OCI-LY1 (cell line): Measurements from ENCODE around the gene SHC3.

Experiments
- H2AFZ ChIP-seq: fragments of 200-600 bp; sonication (generic), shearing (Covaris generic); 2 replicates; pipeline ENCODE4 v1.6.0; 2014; ENCODE audit warnings: antibody characterized with exemption, mild to moderate bottlenecking, low read length
- H3F3A ChIP-seq: fragments of 200-600 bp; sonication (generic), shearing (Covaris generic); 2 replicates; pipeline ENCODE4 v1.6.0; 2014; ENCODE audit warnings: mild to moderate bottlenecking, antibody characterized with exemption, low read length, moderate library complexity; ENCODE audit not compliant: insufficient read depth
- H3K27ac ChIP-seq: fragments of 200-600 bp; sonication (generic); 2 replicates; pipeline ENCODE4 v1.5.1; 2014; ENCODE audit warnings: low read length, mixed run types, mild to moderate bottlenecking, low read depth; ENCODE audit not compliant: poor library complexity, severe bottlenecking
- H3K27me3 ChIP-seq: fragments of 200-600 bp; sonication (generic); 2 replicates; pipeline ENCODE4 v1.6.0; 2014; ENCODE audit warnings: antibody characterized with exemption, mild to moderate bottlenecking, low read length, moderate library complexity; ENCODE audit not compliant: insufficient read depth
- H3K36me3 ChIP-seq: fragments of 200-600 bp; sonication (generic); 2 replicates; pipeline ENCODE4 v1.6.1; 2014; ENCODE audit warnings: mild to moderate bottlenecking, antibody characterized with exemption, low read length, moderate library complexity, mixed read lengths; ENCODE audit not compliant: insufficient read depth
- H3K4me1 ChIP-seq: fragments of 200-600 bp; sonication (generic); 2 replicates; pipeline ENCODE4 v1.5.1; 2014; ENCODE audit warnings: mild to moderate bottlenecking, low read length, moderate library complexity; ENCODE audit not compliant: insufficient read depth, severe bottlenecking
- H3K4me2 ChIP-seq: fragments of 200-600 bp; sonication (generic), shearing (Covaris generic); 2 replicates; pipeline ENCODE4 v1.6.1; 2014; ENCODE audit warnings: low read length
- H3K4me3 ChIP-seq: fragments of 200-600 bp; sonication (generic); 2 replicates; pipeline ENCODE4 v1.5.1; 2014; ENCODE audit warnings: low read length, low read depth, mild to moderate bottlenecking, mixed read lengths; ENCODE audit not compliant: poor library complexity, severe bottlenecking
- H3K79me2 ChIP-seq: fragments of 200-600 bp; shearing (Covaris generic); 2 replicates; pipeline ENCODE4 v1.6.1; 2016; ENCODE audit warnings: mixed run types, low read length, mixed read lengths; ENCODE audit not compliant: insufficient read depth
- H3K9ac ChIP-seq: fragments of 200-600 bp; sonication (generic), shearing (Covaris generic); 2 replicates; pipeline ENCODE4 v1.6.1; 2014; ENCODE audit warnings: mild to moderate bottlenecking, low read length, mixed read lengths
- H3K9me2 ChIP-seq: fragments of 200-600 bp; sonication (generic), shearing (Covaris generic); 2 replicates; pipeline ENCODE4 v1.6.1; 2014; ENCODE audit warnings: low read depth, mild to moderate bottlenecking, low read length, mixed read lengths
- H3K9me3 ChIP-seq: fragments of 200-600 bp; shearing (Covaris generic); 2 replicates; pipeline ENCODE4 v1.6.1; 2014; ENCODE audit warnings: low read length, mixed read lengths
- H4K20me1 ChIP-seq: fragments of 200-600 bp; sonication (generic), shearing (Covaris generic); 2 replicates; pipeline ENCODE4 v1.6.0; 2016; ENCODE audit warnings: mild to moderate bottlenecking, low read length; ENCODE audit not compliant: insufficient read depth
- EZH2 ChIP-seq: fragments of 200-600 bp; sonication (generic), shearing (Covaris generic); IDR thresholded peaks from 2 replicates; pipeline ENCODE4 v1.8.0; 2017; ENCODE audit warnings: borderline replicate concordance, mixed run types, mild to moderate bottlenecking, antibody characterized with exemption, low read length, moderate library complexity, mixed read lengths
- TF ChIP-seq, protein P1 (sequence below): fragments of 200-600 bp; sonication (generic), shearing (Covaris generic); IDR thresholded peaks from 2 replicates; pipeline ENCODE4 v1.5.1; 2017; ENCODE audit warnings: mild to moderate bottlenecking, antibody characterized with exemption, low read length, moderate library complexity, mixed read lengths

Gene SHC3

DNA sequence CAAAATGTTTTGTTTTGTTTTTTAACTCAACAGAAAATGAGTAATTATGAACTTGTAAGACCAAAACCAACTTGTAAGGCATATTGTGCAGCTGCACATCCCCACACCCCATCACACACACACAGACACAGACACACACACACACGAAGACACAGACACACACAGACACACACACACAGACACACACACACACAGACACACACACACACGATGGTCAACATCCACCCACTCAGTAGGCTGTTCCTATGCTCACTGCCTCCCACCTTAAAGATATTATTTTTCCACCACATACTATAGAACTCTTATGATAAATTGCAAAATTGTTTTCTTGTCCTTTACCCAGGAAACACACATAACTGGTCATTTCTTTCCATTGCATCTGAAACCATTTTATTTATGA is 6.2 kb downstream of the SHC3 start:
- no peaks in the 10 kb centered on the region for H3K79me2 ChIP-seq
- no peak for TF ChIP-seq EZH2
- TF ChIP-seq, protein P1, sequence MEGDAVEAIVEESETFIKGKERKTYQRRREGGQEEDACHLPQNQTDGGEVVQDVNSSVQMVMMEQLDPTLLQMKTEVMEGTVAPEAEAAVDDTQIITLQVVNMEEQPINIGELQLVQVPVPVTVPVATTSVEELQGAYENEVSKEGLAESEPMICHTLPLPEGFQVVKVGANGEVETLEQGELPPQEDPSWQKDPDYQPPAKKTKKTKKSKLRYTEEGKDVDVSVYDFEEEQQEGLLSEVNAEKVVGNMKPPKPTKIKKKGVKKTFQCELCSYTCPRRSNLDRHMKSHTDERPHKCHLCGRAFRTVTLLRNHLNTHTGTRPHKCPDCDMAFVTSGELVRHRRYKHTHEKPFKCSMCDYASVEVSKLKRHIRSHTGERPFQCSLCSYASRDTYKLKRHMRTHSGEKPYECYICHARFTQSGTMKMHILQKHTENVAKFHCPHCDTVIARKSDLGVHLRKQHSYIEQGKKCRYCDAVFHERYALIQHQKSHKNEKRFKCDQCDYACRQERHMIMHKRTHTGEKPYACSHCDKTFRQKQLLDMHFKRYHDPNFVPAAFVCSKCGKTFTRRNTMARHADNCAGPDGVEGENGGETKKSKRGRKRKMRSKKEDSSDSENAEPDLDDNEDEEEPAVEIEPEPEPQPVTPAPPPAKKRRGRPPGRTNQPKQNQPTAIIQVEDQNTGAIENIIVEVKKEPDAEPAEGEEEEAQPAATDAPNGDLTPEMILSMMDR: no peak
- H3F3A ChIP-seq: no peaks in the 10 kb centered on the region
- H3K9me3 ChIP-seq: no peaks in the 10 kb centered on the region
- H3K27me3 ChIP-seq: no peaks in the 10 kb centered on the region
- no peak overlapping the region for H3K4me2 ChIP-seq
- no peaks in the 10 kb centered on the region for H3K4me1 ChIP-seq
- H3K9ac ChIP-seq: no peak overlapping the region
- H4K20me1 ChIP-seq: no peaks in the 10 kb centered on the region
- no peaks in the 10 kb centered on the region for H3K36me3 ChIP-seq
- no peaks in the 10 kb centered on the region for H3K9me2 ChIP-seq
- no peak overlapping the region for H3K4me3 ChIP-seq
- H2AFZ ChIP-seq: no peak overlapping the region
- no peak overlapping the region for H3K27ac ChIP-seq

DNA sequence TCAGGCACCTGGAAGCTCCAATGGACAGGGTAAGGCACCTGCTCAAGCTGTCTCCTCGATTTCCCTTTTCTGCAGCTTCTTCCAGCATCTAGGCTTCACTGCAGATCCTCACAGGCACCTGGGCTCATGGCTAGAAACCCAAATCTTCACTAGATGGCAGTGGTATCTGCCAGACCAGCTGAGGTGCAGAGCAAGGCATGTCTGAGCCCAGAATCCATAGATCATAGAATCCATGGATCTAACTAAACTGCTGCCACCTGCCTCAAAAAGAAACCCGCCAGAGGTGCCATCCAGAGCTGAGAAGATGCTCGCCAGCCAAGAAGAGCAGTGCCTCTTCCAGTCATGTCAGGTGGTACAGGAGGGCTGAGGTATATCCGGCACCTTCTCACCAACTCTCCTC is 6.9 kb downstream of the SHC3 start:
- Histone ChIP-seq H3K27me3 (no peaks in the 10 kb centered on the region), H3K27ac (no peak overlapping the region), H3K9ac (no peak overlapping the region), H3F3A (no peaks in the 10 kb centered on the region), H2AFZ (no peak overlapping the region), H3K4me3 (no peak overlapping the region), H3K4me2 (no peak overlapping the region), H3K9me2 (no peaks in the 10 kb centered on the region), H3K79me2 (no peaks in the 10 kb centered on the region), H4K20me1 (no peaks in the 10 kb centered on the region), H3K4me1 (no peaks in the 10 kb centered on the region), H3K36me3 (no peaks in the 10 kb centered on the region), H3K9me3 (no peaks in the 10 kb centered on the region)
- TF ChIP-seq, protein P1: no peak
- TF ChIP-seq EZH2: no peak

DNA sequence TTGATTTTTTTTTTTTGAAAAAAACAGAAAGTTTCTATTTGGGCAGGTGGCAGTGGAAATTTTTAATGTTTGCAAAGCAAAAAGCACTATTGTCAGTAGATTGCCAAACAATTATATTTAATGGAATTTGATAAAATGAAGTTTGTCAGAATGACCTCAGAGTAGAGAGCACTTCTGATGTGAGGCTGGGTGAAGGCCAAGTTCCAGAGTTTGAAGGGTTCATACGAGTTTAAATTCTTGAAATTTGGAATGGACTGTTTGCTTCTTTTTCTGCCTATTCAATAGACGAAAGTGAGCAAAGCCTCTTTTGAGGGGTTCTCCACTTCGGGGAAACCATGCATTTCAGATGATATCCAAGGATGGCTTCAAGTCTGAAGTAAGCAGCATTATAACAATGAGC is 7.4 kb downstream of the SHC3 start:
- no peak overlapping the region for H2AFZ ChIP-seq
- TF ChIP-seq EZH2: no peak
- TF ChIP-seq, protein P1: no peak
- H4K20me1 ChIP-seq: no peaks in the 10 kb centered on the region
- no peaks in the 10 kb centered on the region for H3K79me2 ChIP-seq
- no peak overlapping the region for H3K9ac ChIP-seq
- H3K4me1 ChIP-seq: no peaks in the 10 kb centered on the region
- H3K9me3 ChIP-seq: no peaks in the 10 kb centered on the region
- H3K27me3 ChIP-seq: no peaks in the 10 kb centered on the region
- H3K9me2 ChIP-seq: no peaks in the 10 kb centered on the region
- H3K4me3 ChIP-seq: no peak overlapping the region
- no peak overlapping the region for H3K4me2 ChIP-seq
- no peak overlapping the region for H3K27ac ChIP-seq
- H3F3A ChIP-seq: no peaks in the 10 kb centered on the region
- no peaks in the 10 kb centered on the region for H3K36me3 ChIP-seq
